ENCODE measurements around the gene NSUN7. TPM values are rescaled to one million over a fixed set of nuclear protein-coding genes. Genes with fewer than 3 reads are reported as not detected.
"Not testable (repeated sequence)": the region's sequence is repeated elsewhere in the genome, so short reads cannot be mapped to it uniquely, and the experiment has no call there.

The NSUN7 gene
- total and polyA plus RNA-seq, 7 donors: 0.03 to 0.39 (median 0.11) TPM; not detected in 4

GRCh38 chr4:40804598-40804997 lies 54.8 kb downstream of the NSUN7 start:
- Histone ChIP-seq H3K4me3 (no peak overlapping the region), H3K27me3 (ENCODE audit: insufficient read depth in 3 of 3, low read length in 2 of 3) (no peaks in the 10 kb centered on the region), H3K36me3 (ENCODE audit: insufficient read depth in 1 of 2, low read depth in 1 of 2) (no peaks in the 10 kb centered on the region), H3K9me3 (no peaks in the 10 kb centered on the region), H3K27ac (no peak overlapping the region), H3K4me1 (no peaks in the 10 kb centered on the region)
- intact Hi-C loops (cut with DNase I): no loop called here
- DNase-seq (no peak), ATAC-seq (no peak)
- 92 to 96% (median 94%) methylated on average over 2 of the region's 2 CpGs for WGBS, 3 donors
- TF ChIP-seq CTCF (IDR thresholded peaks at IDR 0.05): no peak

GRCh38 chr4:40808926-40809457 lies 59.2 kb downstream of the NSUN7 start:
- no peaks in the 10 kb centered on the region for H3K4me1 ChIP-seq
- WGBS, 3 donors: 80 to 81% (median 80%) methylated on average over 8 of the region's 8 CpGs
- H3K27me3 ChIP-seq (ENCODE audit: insufficient read depth in 3 of 3, low read length in 2 of 3): no peaks in the 10 kb centered on the region
- no peak for ATAC-seq
- H3K36me3 ChIP-seq (ENCODE audit: insufficient read depth in 1 of 2, low read depth in 1 of 2): peaks cover 2 to 5% of the 10 kb centered on the region in 2 donors
- H3K27ac ChIP-seq: no peak overlapping the region
- intact Hi-C loops (cut with DNase I): no loop called here
- DNase-seq: no peak
- no peak for TF ChIP-seq CTCF (IDR thresholded peaks at IDR 0.05)
- no peaks in the 10 kb centered on the region for H3K9me3 ChIP-seq
- H3K4me3 ChIP-seq: no peak overlapping the region

- Histone ChIP-seq H3K4me3 (no peak overlapping the region), H3K9me3 (no peaks in the 10 kb centered on the region), H3K27ac (no peak overlapping the region), H3K4me1 (no peaks in the 10 kb centered on the region), H3K27me3 (ENCODE audit: insufficient read depth in 3 of 3, low read length in 2 of 3) (no peaks in the 10 kb centered on the region), H3K36me3 (ENCODE audit: insufficient read depth in 1 of 2, low read depth in 1 of 2) (peaks cover 3 to 30% of the 10 kb centered on the region in 2 donors)
- 53 to 76% (median 59%) methylated on average over 7 of the region's 7 CpGs for WGBS, 3 donors
- intact Hi-C loops (cut with DNase I): no loop called here
- ATAC-seq (peak in 1 of 4 donors; percentile 62), DNase-seq (no peak)
- no peak for TF ChIP-seq CTCF (IDR thresholded peaks at IDR 0.05)
Measured at GRCh38 chr4:40811956-40812355, 62.2 kb downstream of the NSUN7 start.

GRCh38 chr4:40812386-40812785 lies 62.6 kb downstream of the NSUN7 start:
- no peak overlapping the region for H3K27ac ChIP-seq
- DNase-seq (no peak), ATAC-seq (peak in 2 of 4 donors; percentile 35 to 62)
- no peaks in the 10 kb centered on the region for H3K9me3 ChIP-seq
- H3K36me3 ChIP-seq (ENCODE audit: insufficient read depth in 1 of 2, low read depth in 1 of 2): peaks cover 3 to 30% of the 10 kb centered on the region in 2 donors
- no peak overlapping the region for H3K4me3 ChIP-seq
- no peak for TF ChIP-seq CTCF (IDR thresholded peaks at IDR 0.05)
- H3K4me1 ChIP-seq: no peaks in the 10 kb centered on the region
- 87 to 89% (median 88%) methylated on average over 8 of the region's 8 CpGs for WGBS, 3 donors
- intact Hi-C loops (cut with DNase I): no loop called here
- no peaks in the 10 kb centered on the region for H3K27me3 ChIP-seq (ENCODE audit: insufficient read depth in 3 of 3, low read length in 2 of 3)

GRCh38 chr4:40812856-40813255 lies 63.1 kb downstream of the NSUN7 start:
- H3K4me1 ChIP-seq: no peaks in the 10 kb centered on the region
- no peak for DNase-seq
- TF ChIP-seq CTCF (IDR thresholded peaks at IDR 0.05): no peak
- H3K9me3 ChIP-seq: no peaks in the 10 kb centered on the region
- H3K27ac ChIP-seq: no peak overlapping the region
- no peaks in the 10 kb centered on the region for H3K27me3 ChIP-seq (ENCODE audit: insufficient read depth in 3 of 3, low read length in 2 of 3)
- no peak overlapping the region for H3K4me3 ChIP-seq
- ATAC-seq: no peak
- intact Hi-C loops (cut with DNase I): no loop called here
- 85 to 89% (median 86%) methylated on average over 2 of the region's 2 CpGs for WGBS, 3 donors
- peaks cover 3 to 34% of the 10 kb centered on the region in 2 donors for H3K36me3 ChIP-seq (ENCODE audit: insufficient read depth in 1 of 2, low read depth in 1 of 2)

- peaks cover 3 to 55% of the 10 kb centered on the region in 2 donors for H3K36me3 ChIP-seq (ENCODE audit: insufficient read depth in 1 of 2, low read depth in 1 of 2)
- H3K9me3 ChIP-seq; H3K4me1 ChIP-seq; DNase-seq; ATAC-seq; intact Hi-C loops (cut with DNase I); H3K4me3 ChIP-seq; H3K27ac ChIP-seq; H3K27me3 ChIP-seq (ENCODE audit: insufficient read depth in 3 of 3, low read length in 2 of 3): not testable (repeated sequence)
- 91 to 93% (median 92%) methylated on average over 6 of the region's 6 CpGs for whole genome bisulfite sequencing, 3 donors
Measured at GRCh38 chr4:40817157-40817556, 67.4 kb downstream of the NSUN7 start.

All from psoas muscle (tissue), 8 donors.